ENCODE results near the gene ANKFY1.

GRCh38 chr17:4246674-4247073 is 17.1 kb downstream of the ANKFY1 start:
- TF ChIP-seq POLR2A (IDR thresholded peaks at IDR 0.05), result no peak
- TF ChIP-seq CTCF (IDR thresholded peaks at IDR 0.05), result no peak
- TF ChIP-seq EP300 (IDR thresholded peaks at IDR 0.05), result no peak

All from tibial nerve (tissue), 4 donors.